GM12892 (cell line): ENCODE measurements around the gene LNX1.

Source experiments
- DNase-seq: peaks from one replicate; pipeline ENCODE4 v3.0.0; 2011; ENCODE audit not compliant: insufficient read length
- FAIRE-seq: peaks from 2 replicates; lab custom pipeline; 2011; peaks lifted over from hg19 to GRCh38; lab: Jason Lieb, UNC
- POLR2A ChIP-seq: IDR thresholded peaks from 2 replicates; pipeline ENCODE4 v1.6.1; 2011; ENCODE audit warnings: low read depth, low read length, control low read depth
- POLR2AphosphoS5 ChIP-seq: IDR thresholded peaks from 2 replicates; pipeline ENCODE4 v1.6.1; 2011; ENCODE audit warnings: low read depth, low read length, control low read depth
- TAF1 ChIP-seq: IDR thresholded peaks from 2 replicates; pipeline ENCODE4 v1.6.1; 2011; ENCODE audit warnings: low read depth, mild to moderate bottlenecking, control low read depth, low read length, borderline replicate concordance

LNX1 gene

DNA sequence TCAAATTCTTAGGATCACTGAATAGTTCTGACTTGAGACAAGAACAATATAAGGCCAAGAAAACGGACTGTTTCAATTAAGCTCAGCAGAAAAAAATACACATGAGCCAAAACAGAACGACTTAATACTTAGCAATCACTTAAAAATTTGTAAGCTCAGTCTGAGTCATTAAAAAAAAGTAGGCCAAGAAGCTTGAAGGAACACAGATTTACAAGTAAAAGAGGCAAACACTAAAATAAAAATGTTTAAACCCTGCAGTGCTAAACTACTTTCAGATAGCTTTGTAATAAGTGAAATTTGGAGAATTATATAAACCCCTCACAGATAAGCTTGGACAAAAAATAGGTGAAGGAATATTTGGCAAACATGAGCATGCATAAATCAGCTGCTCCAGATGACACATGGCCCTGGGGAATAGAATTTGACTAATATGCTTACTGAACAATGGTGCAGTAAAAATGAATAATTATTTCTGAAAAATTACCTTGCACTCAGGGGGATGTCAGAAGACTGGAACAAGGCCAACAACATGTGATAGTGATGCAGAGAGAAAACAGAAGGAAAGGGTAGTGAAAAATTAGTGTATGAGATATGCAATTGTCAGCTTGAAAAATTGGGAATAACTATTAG, 49.6 kb downstream of the LNX1 start:
- no peak for FAIRE-seq
- DNase-seq: no peak
- TF ChIP-seq POLR2A (no peak), TAF1 (no peak), POLR2AphosphoS5 (no peak)

DNA sequence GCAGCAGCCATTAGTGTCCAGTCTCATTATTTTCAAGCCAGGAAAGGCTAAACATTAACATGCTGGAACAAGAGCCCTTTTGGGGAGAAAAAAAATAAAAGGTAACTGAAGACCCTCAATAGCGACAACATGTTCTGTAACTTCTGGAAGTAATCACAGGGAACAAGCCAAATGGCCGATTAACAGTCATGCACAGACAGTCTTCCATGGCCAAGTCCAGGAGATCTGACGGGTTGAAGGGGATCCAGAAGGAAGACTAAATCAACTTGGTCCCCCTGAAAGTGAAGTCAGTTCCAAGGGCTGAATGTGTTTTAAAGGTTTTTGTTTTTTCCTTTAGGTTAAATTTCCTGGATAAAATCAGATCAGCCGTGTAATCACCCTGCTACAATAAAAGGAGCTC, 52.5 kb downstream of the LNX1 start:
- FAIRE-seq (no peak), DNase-seq (no peak)
- no peak for TF ChIP-seq POLR2AphosphoS5
- no peak for TF ChIP-seq POLR2A
- no peak for TF ChIP-seq TAF1

DNA sequence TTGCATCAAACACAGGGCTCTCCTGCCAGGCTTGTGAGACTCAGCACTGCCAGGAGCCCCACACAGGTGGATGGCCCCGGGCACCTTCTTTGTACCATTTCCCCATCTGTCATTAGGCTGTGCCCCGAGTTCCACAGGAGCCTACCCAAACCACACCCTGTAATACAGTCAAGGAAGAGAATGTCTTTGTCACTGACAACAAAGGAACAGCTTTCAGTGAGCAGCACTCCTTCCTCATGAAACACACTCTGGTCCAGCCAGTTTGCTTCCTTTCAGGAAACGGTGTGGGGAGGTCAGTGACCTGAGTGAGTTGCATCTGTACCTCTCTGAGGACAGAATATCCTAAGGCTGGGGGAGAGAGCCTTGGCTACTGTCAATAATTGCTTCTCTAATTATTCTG, 53.7 kb downstream of the LNX1 start:
- TF ChIP-seq POLR2A: no peak
- no peak for TF ChIP-seq TAF1
- TF ChIP-seq POLR2AphosphoS5: no peak
- no peak for DNase-seq
- FAIRE-seq: no peak

DNA sequence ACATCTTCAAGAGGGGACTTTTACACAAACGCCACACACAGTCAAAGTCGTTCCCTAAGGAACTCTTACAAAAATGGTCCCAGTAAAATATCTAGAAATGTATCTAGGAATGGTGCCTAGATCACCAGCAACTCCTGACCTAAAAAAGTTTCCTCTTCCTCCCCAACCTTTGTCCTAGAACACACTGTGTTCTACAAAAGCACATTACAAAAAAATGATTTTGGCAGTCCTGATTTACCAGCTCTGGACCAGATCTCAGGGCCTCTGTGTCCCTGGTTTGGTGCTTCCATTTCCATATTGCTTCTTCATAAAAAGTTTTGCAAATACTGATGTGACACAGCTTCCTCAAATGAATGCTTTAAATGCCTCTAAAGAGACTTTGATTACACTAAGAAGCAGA, 55.0 kb downstream of the LNX1 start:
- no peak for FAIRE-seq
- no peak for DNase-seq
- TF ChIP-seq POLR2A (no peak), POLR2AphosphoS5 (no peak), TAF1 (no peak)

DNA sequence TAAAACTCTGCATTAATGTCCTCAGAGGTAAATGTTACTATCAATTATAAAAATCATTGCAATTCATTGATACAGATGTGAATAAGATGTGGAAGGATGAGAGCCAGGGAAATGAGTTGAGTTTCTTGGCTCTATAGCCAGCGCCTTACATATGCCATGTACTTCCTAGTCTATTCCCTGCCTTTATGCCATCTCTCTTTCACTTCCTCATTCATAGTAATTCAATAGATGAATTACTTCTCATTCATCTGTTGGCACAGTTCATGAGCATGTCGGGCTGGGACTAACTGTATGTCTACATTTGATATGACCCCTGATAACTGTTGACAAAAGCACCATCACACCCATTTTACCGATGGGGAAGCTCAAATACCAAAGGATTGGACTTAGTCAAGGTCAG, 55.7 kb downstream of the LNX1 start:
- no peak for TF ChIP-seq POLR2A
- no peak for TF ChIP-seq TAF1
- TF ChIP-seq POLR2AphosphoS5: no peak
- no peak for DNase-seq
- FAIRE-seq: no peak

DNA sequence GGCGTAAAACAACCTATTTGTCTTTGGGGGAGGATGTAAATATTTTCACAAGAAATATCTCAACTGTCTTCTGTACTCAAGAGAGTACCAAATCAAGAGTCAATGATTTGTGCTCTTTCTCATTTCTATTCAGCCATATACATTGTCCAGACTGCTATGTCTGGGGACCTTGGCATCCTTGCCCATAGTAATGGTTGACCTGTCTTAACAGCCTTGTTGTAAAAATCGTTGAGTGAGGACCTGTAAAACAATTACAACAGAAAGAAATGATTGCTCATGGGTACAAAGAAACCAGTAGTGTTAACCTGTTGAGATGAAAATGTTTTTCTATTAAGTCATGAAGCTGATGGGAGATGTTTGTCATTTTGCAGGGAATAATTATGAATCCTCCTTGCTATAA, 56.6 kb downstream of the LNX1 start:
- FAIRE-seq: no peak
- no peak for DNase-seq
- TF ChIP-seq POLR2AphosphoS5 (no peak), TAF1 (no peak), POLR2A (no peak)

DNA sequence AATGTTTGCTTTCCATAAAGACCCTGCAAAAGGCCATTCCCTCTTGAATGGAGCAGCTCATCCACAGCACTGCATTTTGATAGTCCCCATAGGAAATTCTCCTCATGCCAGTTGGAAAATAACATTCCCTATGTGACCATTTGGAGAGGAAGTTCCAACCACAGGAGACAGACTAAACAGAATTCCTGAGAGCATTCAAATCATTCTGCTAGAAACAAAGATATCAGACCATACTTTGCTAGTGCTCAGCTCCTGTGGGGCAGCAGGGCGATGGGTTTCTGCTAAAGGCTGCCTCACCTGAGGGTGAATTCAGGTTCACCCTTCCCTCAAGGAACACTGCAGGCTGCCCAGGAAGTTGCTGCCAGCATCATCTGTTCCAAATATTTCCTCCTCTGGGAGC, 58.8 kb downstream of the LNX1 start:
- DNase-seq (no peak), FAIRE-seq (no peak)
- TF ChIP-seq TAF1 (no peak), POLR2AphosphoS5 (no peak), POLR2A (no peak)

DNA sequence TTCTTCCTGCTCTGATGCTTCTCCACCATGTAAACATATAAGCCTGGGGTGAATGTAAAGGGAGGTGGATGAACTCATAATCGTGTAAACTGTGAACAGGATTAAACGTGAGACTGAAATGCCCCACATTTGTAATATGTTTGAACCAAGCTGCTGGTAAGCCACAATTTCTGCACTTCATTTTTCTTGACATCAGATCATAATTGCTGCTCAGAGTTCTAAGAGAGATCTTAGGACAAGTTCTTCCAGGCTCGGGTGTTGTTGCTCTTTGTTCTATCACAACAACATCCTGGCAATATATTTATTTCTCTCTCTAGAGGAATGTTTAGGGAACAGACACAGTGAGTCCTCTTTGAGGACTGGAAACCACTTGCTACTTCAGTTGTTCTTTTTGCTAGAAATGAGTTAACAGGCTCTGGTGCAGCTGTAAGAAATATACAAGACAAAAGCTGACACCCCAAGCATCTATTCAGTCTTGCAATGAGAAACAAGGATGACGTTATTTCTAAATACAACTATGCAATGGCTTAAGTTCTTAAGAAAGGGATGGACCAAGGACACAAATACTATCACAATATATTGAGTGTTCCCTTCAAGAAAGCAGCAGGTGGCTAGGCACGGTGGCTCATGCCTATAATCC, 59.6 kb downstream of the LNX1 start:
- no peak for DNase-seq
- FAIRE-seq: no peak
- TF ChIP-seq TAF1 (no peak), POLR2AphosphoS5 (no peak), POLR2A (no peak)

DNA sequence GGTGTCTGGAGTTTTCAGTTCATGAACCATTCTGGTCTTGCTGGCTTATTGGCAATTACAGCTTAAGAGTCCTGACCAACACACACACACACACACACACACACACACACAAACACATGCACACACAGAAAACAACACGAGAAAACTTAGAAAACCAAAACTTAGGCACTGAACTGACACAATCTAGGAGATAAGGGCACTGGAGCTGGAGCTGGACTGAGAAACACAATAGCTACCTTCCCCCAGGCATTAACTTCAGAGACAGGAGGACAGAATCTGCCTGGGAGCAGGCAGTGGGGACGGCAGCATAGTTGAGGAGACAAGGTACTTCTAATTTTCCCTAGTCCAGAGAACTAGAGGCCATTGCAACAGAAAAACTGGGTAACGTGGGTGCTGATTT, 62.3 kb downstream of the LNX1 start:
- DNase-seq: no peak
- TF ChIP-seq POLR2AphosphoS5 (no peak), POLR2A (no peak), TAF1 (no peak)
- FAIRE-seq: no peak

DNA sequence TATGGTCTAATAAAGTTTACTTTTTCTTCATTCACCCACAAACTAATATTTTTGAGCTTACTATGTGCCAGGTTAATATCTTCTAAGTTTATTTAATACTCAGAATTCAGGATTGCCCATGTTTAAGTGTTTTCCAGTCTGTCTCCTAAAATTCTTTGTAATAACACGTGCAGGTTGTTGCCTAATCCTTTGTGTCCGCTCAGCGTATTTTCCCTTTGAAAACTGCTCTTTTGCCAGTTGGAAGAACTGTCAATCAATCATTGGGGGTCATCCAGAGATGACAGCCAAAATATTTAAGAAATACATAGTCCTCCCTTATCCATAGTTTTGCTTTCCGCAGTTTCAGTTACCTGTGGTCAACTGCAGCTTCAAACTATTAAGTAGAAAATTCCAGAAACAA, 63.4 kb downstream of the LNX1 start:
- no peak for DNase-seq
- no peak for FAIRE-seq
- TF ChIP-seq POLR2AphosphoS5 (no peak), POLR2A (no peak), TAF1 (no peak)

DNA sequence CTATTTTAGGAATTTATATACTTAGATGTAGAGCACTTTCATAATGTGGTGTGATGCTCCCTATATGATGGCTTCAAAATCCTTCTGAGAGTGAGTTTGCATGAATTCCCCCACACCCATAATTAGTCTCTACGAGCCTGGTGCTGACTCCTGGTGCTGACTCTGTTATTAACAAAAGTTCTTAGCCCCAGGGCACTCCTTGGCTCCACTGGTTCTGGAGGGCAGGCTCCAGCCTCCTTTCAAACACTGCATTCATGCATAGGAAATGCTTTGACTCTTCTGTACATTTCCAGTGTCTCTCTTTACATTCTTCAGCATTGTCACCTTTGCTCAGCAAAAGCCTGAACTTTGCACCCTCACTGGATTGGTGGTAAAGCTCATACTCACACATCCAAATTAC, 64.0 kb downstream of the LNX1 start:
- DNase-seq: no peak
- no peak for FAIRE-seq
- TF ChIP-seq POLR2A (no peak), TAF1 (no peak), POLR2AphosphoS5 (no peak)

DNA sequence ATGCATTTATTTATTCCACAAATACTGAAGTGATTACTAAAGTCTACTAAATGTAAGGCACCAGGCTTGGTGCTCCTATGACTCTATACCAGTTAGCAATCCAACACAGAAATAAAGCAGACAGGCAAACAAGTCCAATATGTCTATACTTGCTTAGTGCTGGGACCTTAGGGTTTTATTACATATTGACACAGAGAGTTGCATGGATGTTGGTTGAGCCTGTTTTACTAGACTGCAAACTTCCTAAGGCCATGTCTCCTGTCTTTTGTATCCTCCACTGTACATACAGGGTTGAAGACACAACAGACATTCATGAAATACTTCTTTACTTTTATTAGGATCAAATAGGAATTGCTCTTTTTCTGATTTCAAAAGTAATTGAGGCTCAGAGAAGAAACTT, 69.0 kb downstream of the LNX1 start:
- FAIRE-seq (no peak), DNase-seq (no peak)
- TF ChIP-seq POLR2AphosphoS5: no peak
